ENCODE data around the gene ST3GAL2.
"Not testable (repeated sequence)": the region's sequence is repeated elsewhere in the genome, so short reads cannot be mapped to it uniquely, and the experiment has no call there.

ST3GAL2 gene

DNA sequence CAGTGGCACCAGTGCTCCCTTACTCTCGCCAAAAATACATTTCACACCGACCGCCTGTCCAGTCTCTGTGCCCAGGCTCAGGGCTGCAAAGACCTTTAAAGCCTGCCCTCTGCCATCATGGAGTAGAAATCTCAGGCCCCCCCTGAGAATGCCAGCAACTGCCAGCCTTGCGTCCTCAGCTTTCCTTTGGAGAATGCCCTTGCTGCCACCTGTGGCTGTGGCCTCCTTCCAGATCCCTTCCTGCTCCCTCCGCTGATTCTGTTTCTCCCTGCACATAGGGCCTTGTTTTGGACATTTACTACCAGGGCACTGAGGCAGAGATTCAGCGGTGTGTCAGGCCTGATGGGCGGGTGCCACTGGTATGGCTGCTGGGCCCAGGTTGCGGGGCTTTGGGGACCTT is 28.7 kb upstream of the ST3GAL2 start:
- no peak for DNase-seq (ENCODE audit: low read depth in 2 of 2)

DNA sequence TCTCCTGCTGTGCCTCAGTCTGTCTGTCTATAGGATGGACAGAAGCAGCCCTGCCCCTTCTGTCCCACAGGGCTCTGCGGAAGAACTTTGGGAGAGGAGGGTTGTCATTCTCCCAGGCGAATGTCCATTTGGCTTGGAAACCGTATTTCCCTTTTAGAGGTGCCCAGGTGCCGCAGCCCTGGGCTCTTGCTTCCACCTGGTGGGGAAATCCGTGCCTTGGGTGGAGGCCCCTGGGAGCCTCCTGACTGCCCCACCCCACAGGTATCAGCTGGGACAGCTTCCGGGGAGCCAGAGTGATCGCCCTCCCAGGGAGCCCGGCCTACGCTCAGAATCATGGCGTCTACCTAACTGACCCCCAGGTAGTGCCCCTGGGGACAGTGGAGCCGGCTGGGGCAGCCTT is 28.2 kb upstream of the ST3GAL2 start:
- DNase-seq (ENCODE audit: low read depth in 2 of 2), result no peak

DNA sequence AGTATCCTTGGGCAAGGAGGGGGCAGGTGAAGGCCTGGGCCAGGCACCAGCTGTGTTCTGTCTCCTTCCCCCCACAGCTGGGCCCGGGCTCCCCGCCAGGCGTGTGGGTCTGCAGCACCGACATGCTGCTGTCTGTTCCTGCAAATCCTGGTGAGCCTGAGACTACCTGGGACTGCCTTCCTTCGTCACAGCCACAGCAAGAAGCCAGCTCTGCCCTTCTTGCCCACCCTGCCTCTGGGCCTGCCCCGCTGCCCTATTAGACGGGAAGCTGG is 27.8 kb upstream of the ST3GAL2 start:
- no peak for DNase-seq (ENCODE audit: low read depth in 2 of 2)

DNA sequence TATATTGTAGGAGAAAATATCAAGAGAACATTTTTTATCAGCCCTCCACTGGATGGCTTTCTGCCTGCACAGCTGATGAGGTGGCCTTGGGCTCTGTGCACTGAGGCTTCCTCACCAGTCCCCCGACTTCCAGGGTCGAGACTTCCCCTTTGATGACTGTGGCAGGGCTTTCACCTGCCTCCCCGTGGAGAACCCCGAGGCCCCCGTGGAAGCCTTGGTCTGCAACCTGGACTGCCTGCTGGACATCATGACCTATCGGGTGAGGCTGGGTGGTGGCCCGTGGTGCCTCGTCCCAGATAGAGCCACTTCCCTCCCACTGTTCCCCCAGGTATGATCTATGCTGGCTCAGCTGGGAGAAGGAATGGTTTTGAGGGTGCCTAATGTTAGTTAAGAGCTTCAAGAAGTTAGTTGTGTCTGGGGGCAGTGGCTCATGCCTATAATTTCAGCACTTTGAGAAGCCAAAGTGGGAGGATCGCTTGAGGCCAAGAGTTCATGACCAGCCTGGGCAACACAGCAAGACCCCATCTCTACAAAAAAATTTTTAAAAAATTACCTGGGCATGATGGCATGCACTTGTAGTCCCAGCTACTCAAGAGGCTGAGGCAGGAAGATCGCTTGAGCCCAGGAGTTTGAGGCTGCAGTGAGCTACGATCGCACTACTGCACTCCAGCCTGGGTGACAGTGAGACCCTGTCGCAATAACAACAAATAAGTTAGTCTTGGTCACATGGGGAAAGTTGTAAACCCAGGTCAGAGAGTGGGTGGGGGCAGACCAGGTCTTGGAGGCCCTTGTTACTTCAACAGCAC is 27.3 kb upstream of the ST3GAL2 start:
- DNase-seq (ENCODE audit: low read depth in 2 of 2), result no peak

DNA sequence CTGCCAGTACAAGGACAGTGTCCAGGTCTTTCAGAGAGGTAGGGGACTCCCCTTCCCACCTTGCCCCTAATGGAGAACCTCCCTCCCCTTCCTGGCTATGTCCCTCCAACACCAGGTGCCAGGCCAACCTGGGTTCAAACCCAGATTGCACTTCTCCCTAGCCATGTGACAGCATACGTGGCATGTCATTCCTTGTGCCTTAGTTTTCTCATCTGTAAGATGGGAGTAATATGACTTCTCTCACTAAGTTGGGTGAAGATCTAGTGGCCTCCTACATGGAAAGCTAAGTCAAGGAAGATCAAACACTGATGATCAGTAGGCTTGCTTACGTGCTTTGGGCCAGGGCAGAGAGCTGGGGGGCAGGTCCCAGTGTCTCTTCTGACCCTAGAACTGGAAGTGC is 24.3 kb upstream of the ST3GAL2 start:
- DNase-seq (ENCODE audit: low read depth in 2 of 2), result no peak

DNA sequence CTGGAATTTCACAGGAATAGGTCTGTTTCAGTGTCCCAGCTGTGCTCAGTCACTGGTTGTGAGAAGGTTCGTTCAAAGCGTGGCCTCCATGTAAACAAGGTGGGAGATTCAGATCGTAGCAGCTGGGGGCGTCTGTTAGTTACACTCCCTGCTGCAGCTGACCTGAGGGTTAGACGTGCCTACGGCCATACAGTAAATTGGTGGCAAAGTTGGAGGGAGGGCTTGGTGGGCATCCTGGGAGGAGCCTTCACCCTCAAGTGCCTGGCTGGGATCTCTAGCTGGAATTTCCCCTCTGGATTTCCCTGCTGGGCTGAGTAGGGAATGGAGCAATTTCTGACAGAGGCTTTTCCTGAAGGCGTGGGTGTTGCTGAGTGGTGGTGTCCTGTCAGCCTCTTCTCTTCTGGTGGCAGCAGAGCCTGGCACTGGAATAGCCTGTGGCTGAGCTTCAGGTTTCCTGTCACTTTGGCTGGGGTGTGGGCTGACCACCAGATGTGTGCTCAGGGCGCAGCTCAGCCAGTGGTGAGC is 21.9 kb upstream of the ST3GAL2 start:
- no peak for DNase-seq (ENCODE audit: low read depth in 2 of 2)

DNA sequence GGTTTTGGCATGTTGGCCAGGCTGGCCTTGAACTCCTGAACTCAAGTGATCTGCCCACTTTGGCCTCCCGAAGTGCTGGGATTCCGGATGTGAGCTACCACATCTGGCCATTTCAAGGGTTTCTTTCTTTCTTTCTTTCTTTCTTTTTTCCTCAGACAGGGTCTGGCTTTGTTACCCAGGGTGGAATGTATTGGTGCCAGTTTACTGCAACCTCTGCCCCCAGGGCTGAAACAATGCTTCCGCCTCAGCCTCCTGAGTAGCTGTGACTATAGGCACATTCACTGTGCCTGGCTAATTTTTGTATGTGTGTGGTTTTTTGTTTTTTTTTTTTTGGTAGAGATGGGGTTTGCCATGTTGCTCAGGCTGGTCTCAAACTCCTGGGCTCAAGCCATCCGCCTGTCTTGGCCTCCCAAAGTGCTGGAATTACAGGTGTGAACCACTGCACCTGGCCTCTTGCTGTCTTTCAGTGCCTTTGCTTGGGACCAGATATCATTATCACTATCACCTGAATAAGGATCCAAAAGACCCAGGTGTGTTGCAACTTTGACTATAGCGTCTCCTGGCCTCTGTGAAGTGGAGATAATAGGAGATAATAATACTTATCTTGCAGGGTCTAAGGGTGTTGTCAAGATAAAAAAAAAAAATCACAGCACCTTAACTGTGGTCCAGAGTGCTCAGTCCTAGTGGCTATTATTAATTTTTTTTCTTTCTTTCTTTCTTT is 18.7 kb upstream of the ST3GAL2 start:
- no peak for DNase-seq (ENCODE audit: low read depth in 2 of 2)

DNA sequence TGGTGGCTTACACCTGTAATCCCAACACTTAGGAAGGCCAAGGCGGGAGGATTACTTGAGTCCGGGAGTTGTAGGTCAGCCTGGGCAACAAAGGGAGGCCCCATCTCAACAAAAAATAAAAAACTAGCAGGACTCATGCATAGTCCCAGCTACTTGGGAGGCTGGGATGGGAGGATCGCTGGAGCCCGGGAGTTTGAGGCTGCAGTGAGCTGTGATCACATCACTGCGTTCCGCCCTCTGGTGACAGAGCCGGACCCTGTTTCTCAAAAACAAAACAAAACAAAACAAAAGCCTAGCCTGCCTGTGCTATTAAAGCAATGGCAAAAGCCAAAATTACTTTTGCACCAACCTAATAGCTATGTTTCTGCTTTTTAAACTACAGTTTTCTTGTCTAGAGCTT is 17.0 kb upstream of the ST3GAL2 start:
- no peak for DNase-seq (ENCODE audit: low read depth in 2 of 2)

DNA sequence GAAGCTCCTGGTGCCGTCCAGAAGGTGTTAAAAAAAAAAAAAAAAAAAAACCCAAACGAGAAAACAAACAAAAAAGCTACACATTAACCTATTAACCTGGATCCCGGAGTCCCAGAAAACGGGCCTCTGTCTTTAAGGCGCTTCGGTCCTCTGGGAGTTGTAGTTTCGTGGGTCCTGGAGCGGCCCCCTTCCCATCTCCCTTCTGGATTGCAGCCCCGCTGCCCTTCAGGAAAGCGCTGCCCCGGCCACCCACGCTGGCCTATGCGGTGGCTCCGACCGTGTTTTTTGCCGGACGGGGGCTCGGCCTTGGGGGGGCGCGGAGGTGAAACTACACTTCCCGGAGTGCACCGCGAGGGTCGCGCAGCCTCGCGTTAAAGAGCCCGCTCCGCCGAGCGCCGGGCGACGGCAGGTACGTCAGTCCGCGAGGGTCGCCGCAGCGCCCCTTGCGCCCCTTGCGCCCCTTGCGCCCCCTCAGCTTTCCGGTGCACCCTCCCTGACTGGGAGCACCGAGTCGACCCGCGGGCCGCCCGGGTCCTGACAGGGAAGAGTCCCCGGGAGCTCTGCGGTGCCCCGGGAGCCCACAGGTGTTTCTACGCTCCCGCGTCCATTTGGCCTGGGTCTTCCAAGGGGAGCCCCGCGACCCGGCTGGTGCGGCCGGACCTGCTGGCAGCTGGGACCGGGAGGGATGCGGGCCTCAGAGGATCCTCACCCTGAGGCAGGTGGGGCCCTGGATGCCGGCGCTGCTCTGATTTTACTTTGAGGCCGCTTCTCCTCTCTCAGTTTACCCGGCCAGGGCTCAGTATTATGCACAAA is 15.5 kb upstream of the ST3GAL2 start, which contains the start of gene FCSK:
Gene FCSK (plus strand): TSS at position 374 of the 813 bp plus-strand sequence. CDS start 8,596 bp downstream, outside the sequence.
- peak; percentile 25 to 31 for DNase-seq (ENCODE audit: low read depth in 2 of 2)

DNA sequence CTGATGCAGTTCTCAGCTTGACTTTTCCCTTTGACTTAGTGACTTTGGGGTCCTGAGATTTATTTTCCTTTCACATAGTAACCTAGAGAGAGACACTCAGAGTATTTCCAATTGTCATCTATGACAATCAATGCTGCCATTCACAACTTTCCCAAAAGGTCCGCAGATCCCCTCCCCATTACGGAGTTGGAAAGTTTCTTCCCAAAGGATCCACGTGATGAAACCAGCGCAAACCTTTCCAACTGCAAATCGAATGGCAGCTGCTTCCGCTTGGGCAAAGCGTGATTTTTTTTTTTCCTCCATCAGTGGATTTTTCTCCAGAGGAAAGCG is 15.0 kb upstream of the ST3GAL2 start:
- DNase-seq (ENCODE audit: low read depth in 2 of 2), result no peak

DNA sequence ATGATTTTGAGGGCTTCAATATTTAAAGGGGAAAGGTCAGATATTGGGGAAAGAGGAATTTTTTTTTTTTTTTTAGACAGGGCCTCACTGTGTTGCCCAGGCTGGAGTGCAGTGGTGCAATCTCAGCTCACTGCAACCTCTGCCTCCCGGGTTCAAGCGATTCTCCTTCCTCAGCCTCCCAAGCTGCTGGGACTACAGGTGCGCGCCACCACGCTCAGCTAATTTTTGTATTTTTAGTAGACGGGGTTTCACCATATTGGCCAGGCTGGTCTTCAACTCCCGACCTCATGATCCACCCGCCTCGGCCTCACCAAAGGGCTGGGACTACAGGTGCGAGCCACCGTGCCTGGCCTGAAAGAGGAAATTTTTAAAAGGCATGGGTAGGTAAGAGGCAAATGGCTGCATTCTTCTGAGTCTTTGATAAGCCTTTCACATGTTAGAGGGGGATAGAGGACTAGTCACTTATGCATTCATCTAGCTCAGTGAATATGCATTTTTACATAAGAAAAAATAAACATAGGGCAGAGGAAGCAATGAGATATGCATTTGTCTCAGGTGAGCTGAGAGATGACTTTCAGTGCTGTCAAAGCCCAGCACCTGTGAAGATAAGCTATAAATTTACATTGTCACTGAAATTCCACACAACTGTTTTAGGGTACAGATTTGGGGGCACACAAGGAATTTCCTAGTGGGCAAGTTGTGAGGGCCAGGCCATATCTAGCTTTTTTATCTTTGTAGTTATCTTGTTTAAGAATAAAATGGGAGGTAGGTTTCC is 14.4 kb upstream of the ST3GAL2 start:
- no peak for DNase-seq (ENCODE audit: low read depth in 2 of 2)

DNA sequence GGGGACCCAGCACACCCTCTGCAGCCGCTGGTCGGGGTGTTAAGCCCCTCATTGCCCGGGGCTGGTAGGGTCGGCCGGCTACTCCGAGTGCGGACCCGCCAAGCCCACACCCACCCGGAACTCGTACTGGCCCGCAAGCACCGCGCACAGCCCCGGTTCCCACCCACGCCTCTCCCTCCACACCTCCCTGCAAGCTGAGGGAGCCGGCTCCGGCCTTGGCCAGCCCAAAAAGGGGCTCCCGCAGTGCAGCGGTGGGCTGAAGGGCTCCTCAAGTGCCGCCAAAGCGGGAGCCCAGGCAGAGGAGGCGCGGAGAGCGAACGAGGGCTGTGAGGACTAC is 12.1 kb upstream of the ST3GAL2 start:
- DNase-seq (ENCODE audit: low read depth in 2 of 2), result not testable (repeated sequence)

DNA sequence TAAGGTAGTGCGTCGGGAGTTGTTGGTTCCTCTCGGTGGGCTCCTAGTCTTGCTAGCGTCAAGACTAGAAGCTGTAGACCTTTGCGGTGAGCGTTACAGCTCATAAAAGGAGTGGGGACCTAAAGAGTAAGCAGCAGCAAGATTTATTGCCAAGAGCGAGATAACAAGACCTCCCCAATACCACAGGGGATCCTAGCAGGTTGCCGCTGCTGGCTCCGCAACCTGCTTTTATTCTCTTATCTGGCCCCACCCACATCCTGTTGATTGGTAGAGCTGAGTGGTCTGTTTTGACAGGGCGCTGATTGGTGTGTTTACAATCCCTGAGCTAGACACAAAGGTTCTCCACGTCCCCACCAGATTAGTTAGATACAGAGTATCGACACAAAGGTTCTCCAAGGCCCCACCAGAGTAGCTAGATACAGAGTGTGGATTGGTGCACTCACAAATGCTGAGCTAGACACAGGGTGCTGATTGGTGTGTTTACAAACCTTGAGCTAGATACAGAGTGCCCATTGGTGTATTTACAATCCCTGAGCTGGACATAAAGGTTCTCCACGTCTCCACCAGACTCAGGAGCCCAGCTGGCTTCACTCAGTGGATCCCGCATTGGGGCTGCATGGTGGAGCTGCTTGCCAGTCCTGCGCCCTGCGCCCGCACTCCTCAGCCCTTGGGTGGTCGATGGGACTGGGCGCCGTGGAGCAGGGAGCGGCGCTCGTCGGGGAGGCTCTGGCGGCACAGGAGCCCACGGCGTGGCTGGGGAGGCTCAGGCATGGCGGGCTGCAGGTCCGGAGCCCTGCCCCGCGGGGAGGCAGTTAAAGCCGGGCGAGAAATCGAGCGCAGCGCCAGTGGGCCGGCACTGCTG is 11.5 kb upstream of the ST3GAL2 start:
- DNase-seq (ENCODE audit: low read depth in 2 of 2), result not testable (repeated sequence)

DNA sequence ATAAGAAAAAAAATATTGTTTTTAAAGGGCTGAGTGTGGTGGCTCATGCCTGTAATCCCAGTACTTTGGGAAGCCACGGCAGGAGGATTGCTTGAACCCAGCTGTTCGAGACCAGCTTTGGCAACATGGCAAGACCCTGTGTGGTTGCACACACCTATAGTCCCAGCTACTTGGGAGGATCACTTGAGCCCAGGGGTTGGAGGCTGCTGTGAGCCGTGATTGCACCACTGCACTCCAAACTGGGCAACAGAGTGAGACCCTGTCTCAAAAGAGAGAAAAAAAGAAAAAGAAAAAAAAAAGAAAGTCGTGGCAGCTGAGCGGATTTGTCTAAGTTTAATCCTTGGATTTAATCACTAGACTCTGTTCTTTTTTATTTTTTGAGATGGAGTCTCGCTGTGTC is 9.2 kb upstream of the ST3GAL2 start:
- no peak for DNase-seq (ENCODE audit: low read depth in 2 of 2)

DNA sequence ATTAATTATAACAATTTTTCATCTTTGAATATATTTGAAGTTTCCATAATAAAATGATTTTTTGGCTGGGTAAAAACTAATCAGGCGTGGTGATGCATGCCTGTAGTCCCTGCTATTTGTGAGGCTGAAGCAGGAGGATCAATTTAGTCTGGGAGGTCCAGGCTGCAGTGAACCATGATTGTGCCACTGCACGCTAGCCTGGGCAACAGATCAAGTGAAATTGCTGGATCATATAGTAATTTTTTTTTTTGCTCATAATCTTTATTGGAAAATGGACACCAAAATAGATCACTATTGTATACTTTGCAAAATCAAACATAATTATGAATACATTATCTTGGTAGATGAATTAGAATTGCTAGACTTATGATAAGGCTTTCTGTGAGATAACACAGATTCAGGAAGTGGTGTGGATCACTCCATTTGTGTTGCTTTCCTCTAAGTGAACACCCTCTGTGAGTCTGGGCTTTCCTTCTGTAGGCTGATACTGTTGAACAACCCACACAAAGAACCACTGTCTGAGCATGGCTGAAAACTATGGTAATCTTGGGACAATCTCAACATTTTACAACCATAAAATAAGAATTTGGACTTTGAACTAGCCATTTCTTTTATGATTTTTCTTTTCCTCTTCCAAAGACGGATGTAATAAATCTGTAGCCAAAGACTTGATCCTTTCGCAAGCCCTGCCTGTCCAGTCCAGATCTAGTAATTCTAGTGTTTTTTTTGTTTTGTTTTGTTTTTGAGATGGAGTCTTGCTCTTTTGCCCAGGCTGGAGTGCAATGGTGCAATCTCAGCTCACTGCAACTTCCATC is 5.6 kb upstream of the ST3GAL2 start:
- no peak for DNase-seq (ENCODE audit: low read depth in 2 of 2)

DNA sequence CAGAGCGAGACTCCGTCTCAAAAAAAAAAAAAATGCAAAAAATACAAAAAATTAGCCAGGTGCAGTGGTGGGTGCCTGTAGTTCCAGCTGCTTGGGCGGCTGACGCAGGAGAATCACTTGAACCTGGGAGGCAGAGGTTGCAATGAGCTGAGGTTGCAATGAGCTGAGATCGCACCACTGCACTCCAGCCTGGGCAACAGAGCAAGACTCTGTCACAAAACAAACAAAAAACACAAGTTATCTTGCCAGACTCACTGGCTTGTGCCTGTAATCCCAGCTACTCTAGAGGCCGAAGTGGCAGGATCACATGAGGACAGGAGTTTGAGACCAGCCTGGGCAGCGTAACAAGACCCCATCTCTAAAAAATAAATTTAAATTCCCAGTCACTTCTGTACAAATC is 3.4 kb upstream of the ST3GAL2 start:
- DNase-seq (ENCODE audit: low read depth in 2 of 2), result no peak

DNA sequence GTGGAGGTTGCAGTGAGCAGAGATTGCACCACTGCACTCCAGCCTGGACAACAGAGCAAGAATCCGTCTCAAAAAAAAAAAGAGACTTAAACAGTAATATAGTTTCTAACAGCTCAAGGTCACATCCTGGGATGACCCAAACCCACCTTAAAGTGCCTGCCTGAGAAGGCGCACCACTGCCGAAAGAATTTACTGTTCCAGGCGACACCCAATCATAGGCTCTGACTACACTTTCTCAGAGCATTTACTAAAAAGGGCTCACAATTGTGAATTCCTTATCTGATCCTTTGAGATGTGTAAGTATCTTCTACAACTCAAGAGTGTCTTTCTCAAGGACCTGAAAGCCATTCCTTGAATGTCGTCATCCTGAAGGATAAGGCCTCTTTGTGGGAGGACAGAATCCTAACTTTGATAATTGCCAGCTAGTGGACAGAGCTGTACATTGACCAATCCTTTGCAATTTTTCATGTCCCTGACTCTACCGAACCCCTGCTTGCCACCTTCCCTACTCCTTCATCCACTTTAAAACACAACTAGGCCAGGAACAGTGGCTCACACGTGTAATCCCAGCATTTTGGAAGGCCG is 2.6 kb upstream of the ST3GAL2 start:
- no peak for DNase-seq (ENCODE audit: low read depth in 2 of 2)

DNA sequence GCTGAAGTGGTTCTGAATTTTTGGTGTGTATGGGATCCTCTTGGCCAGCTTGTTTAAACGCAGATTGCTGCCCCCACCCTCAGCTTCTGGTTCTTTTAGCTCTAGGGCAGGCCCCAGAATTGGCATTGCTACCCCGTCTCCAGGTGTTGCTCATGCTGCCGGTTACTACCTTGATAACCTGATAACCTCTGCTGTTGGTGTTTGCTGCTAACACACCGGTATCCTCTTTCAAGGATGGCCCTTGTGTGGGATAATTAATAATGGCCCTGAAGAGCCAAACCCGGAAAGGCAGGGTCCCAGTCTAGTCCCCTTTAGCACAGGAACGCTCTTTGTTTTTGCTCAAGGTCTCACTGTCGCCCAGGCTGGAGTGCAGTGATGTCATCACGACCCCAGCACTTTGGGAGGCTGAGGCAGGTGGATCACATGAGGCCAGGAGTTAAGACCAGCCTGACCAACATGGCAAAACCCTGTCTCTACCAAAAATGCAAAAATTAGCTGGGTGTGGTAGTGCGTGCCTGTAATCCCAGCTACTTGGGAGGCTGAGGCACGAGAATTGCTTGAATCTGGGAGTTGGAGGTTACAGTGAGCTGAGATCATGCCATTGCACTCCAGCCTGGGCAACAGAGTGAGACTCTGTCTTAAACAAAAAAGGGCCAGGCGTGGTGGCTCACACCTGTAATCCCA is 1.3 kb upstream of the ST3GAL2 start:
- DNase-seq (ENCODE audit: low read depth in 2 of 2), result no peak

DNA sequence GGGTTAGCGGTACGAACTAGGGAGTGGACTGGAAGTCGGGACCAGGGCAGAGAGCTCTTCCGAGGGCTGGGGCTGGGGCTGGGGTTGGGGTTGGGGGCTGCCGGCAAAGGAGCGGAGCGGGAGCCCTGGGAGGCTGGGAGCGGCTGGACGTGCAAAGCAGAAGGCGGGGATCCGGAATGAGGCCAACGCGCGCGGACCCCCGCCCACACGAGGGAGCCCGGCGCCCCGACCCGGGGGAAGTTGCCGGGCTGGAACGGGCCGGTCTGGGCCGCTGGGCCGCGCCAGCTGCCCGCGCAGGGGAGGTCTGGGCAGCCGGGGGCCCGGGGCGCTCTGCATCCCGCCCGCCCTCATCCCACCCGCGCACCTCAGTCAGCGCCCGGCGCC is 323 bp downstream of the ST3GAL2 start:
- no peak for DNase-seq (ENCODE audit: low read depth in 2 of 2)
